CD4-positive, alpha-beta T cell treated with Interleukin-15 for 4 hours (primary cell): Measurements from ENCODE around the gene CDC42BPA.

ENCODE experiments used
- DNase-seq: peaks from one replicate; pipeline ENCODE4 v3.0.0-alpha.2; 2020; ENCODE audit warnings: low spot score

Gene CDC42BPA

DNA sequence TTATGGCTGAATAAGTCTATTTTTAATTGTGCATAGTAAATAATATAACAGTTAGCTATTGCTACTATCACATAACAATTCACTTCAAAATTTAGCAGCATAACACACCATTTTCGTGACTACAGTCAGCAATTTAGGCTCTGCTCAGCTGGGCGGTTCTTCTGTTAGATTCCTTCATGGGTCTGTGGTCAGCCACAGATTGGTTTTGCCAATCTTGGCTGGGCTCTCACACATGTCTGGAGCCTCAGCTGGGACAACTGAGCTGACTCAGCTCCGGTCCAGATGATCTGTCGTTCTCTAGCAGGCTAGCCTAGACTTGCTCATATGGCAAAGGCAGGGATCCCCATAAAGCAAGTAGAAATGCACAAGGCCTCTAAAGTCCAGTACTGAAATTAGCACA lies 15.1 kb upstream of the CDC42BPA start:
- DNase-seq = no peak

DNA sequence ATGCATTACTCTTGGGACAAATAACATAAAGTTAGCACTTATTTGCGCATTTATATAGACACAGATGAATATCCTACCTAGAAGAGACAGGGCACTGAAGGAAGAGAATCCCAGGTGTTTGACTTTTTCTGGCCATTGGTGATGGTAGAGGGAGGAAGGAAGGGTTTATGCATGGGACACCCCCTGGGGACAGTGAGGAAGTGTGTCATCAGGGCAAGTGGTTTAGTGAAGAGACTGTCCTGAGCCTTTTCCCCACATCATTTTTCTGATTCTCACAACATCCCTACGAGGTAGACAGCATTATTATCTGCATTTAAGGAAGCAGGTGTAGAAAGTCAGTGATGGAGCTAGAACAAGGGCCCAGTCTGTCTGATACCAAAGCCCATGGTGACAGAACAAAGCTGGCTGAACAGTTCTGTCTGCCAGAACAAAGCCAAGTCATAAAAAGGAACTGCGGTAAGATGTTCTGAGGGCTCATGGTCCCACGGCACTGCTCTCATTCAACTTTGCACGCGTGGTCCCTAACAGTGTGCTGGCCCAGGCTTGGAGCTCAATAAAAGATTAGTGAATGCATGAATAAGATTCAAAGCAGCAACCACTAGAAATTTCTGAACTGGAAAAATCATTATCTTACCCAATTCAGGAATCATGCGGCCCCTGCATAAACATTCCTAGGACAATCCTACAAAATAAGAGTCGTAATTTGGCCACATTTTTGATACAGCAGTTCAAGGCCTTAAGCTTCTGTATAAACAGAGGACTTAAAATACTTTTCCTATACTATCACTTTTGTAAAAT lies 12.2 kb upstream of the CDC42BPA start:
- DNase-seq = no peak

DNA sequence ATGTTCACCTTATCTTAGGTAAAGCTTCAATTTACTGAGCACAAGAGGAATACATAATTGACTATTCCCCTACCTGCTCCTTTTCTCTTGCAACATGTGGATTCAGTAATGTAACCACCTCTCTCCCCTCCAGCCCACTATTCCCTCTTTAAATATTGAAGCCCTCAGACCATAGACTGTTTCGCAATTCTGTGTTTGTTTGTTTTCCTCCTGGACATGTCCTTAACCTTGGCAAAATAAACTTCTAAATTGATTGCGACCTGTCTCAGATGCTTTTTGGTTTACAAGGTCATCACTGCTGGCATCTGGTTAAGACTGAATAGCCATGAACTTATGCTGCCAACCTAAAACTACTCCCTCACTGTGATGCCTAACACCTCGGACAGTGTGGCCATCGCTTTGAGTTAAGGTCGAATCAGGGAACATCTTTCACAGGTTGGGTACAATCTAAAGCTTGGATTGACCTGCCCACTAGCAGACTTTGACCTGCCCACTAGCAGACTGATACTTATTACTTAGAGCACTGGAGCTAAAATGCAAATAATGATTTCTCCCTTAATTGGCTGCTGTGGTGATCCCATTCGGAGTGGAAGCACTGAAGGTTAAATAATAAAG lies 10.2 kb upstream of the CDC42BPA start:
- DNase-seq = no peak

DNA sequence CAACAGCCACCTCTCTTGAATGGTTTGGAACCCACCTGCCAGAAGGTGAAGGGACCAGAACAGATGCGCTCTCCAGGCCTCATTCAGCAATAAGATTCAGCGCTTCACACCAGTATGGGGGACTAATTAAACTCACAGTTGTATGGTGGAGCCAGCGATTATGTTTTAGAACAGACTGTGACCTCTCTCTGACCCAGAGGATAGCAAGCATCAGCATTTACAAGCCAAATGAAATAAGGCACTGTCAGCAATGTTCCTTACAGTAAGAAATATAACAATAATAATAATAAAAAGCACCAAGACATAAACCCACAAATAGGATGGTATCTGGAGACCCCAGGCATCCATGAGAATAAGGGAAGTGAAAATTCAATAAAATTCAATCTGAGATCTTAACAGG lies 6.9 kb upstream of the CDC42BPA start:
- DNase-seq = no peak

DNA sequence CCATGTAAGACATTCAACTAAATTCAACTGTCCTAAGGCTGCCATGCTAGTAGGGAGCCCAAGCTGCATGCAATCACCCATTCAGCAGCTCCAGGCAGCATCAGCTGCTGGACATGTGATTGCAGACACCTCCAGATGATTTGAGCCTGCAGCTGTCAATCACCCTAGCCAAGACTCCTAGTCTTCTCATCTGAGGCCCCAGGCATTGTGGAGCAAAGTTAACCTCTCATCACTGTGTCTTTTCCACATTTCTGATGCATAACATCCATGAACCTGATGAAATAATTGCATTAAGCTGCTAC lies 5.6 kb upstream of the CDC42BPA start:
- no peak for DNase-seq

DNA sequence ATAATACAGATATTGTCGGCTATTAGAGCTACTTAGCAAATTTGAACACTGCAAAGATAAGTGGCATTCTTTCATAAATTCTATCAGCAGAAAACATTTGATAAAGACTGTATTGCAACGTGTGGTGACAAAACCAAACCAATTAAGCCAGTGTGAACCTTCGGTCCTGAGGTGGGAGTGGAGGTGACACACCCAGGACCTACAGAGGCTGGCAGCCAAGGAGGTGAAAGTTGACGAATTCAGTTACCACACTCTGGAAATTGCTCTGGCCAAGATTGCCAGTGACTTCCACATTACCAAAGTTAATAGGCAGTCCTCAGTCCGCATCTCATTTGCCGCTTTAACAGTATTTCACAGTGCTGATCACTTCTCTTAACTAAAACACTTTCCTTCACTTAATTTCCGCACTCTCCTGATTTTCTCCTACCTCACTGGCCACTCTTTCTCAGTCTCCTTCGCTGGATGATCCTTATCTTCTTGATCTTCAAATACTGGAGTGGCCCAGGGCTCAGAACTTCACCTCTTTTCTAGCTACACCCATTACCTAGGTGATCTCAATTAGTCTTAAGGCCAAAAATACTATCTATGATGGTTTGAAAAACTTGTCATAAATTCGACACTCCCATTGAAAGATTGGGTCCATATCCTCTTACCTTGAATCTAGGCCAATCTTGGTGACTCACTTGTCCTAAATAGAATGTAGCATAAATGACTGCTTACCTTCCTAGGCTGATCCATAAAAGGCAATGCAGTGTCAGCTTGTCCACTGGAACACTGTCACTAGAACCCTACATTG lies 5.1 kb upstream of the CDC42BPA start:
- no peak for DNase-seq

DNA sequence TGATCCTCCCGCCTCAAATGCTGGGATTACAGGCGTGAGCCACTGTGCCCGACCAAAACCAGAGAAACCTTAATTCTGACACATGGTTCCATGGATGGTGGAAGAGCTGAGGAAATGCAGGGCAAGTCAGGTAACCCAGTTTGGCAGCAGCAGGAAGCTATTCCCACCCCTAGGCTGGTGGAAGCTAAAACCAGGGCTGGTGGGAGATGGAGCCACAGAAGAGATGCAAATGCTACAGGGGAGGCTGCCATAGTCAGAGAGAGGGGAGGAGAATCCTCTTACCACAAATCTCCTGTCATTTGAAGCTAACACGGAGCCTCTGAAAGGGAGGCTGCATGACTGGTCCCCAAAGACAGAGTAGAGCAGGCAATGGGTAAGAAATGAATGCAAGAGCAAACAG lies 4.1 kb upstream of the CDC42BPA start:
- DNase-seq = no peak

DNA sequence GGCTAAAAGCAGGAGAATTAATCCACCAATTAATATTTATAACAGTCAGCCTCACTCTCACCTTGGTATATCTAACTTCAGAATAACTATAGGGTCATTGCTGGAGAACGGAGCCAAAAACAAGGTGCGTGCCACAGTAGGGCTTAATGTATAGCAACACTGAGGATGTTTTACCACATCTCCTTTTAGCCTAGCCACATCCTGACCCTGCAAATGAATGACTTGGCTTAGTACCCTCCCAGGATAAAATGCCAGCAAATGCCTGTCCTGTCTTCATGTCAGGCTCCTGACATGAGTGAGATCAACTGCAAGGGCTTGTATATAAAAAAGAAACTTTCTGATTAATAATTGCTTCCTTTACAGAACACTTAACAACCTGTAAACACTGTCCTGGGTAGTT lies 2.7 kb upstream of the CDC42BPA start:
- DNase-seq = no peak

DNA sequence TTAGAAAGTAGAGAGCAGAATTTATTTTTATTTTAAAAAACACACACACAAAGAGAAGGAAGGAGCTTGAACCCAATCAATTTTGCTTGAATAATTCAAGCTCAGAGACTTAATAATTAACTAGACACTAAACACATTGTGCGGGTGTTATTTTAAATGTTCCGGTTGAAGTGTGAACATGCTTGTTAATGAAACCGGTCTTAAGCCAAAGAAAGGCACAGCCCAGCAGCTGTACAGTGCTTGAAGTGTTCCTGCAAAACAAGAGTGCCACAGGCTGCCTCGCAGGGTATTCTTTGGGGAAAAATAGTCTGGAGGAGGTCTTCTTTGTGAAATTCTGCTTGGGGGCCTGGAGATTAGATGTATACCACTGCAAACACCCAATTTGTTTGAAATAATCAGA lies 2.2 kb upstream of the CDC42BPA start:
- DNase-seq = no peak

DNA sequence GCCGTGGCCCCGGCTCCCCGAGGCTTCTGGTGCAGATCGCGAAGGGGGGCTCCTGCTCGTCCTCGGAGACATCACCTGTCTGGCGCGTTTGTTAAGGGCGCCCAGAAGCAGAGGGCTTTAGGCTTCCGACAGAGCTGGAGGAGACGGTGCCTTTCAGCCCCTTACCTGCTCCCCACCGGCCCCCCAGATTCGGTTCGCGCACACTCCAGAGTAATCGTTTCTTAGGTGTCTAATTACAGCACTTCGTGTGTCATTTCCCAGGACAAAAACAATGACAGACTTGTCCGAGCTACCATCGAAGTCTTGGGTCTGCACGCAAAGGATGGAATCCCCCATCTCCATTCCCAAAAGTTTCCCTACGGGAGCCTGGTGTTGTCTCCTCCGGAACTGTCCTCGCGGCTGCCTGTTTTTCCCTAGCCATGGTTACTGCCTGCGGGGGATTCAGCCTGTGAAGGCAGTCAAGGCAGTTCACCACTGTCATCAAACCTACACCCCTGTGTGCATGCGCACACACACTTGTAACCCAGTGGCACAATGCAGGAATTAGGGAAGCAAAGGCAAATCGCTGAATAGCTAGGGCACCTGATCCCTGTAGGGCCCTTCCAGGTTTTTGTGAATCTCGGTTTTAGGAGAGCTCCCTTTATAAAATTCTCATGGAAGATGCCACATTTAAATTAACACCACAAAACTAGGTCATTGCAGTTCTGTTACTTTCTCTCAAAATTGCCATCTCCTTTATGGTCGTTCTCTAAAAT lies 738 bp upstream of the CDC42BPA start:
- no peak for DNase-seq

DNA sequence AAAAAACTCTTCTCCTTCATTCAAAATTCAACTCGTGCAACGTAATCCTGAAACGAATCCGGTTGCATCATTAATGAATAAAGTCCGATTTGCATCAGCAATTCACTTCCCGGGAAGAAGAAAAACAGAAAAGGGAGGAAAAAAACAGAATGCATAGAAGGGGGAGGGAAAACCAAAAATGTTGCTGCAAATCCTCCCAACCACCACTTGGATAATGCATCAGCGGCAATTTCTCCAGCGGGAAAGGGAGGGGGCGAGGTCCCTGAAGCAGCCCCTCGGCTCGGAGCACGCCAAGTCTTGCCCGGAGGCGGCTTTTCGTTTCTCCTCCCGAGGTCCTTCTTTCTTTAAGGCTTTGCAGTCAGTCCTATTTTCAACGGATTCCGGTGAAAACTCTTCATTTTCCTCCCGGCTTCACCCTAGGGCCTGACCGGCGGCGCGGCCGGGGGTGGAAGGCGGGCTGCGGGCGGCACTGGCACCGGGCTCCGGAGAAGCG lies 723 bp downstream of the CDC42BPA start:
- DNase-seq = no peak

DNA sequence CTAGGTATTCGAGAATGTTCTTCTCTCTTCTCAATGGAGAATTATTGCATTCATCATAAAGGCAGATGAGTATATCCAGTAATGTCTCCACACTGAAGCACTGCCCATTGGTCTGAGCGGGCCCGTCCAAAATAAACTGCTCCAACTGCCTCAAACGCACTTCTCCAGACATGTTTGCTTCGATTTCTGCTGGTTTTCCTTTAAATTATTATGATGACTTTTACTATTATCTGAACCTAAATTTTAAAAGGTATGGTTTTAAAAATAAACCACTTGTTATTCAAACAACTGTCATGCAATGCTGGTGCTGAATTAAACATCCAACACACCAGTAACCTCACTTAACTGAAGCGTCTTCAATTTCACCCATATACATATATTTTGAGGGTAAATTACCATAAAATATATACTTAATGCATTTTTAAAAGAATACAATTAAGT lies 1.3 kb downstream of the CDC42BPA start:
- no peak for DNase-seq

DNA sequence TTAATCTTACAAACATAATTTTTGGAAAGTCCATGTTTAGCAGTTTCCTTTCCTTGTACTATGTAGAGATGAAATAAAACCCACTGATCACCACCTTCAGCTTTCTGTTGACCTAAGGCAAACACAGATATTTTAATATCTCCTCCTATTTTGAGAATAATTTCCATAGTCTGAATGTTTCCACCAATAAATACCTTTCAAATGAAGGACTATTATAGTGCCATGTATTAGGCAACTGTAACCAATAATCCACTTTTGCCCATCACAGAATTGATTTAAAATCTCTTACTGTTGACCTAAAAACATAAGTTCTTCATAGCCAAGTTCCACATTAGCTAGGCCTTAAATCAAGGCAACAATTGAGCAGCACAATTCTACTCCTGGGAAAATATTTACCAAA lies 1.8 kb downstream of the CDC42BPA start:
- DNase-seq = no peak

DNA sequence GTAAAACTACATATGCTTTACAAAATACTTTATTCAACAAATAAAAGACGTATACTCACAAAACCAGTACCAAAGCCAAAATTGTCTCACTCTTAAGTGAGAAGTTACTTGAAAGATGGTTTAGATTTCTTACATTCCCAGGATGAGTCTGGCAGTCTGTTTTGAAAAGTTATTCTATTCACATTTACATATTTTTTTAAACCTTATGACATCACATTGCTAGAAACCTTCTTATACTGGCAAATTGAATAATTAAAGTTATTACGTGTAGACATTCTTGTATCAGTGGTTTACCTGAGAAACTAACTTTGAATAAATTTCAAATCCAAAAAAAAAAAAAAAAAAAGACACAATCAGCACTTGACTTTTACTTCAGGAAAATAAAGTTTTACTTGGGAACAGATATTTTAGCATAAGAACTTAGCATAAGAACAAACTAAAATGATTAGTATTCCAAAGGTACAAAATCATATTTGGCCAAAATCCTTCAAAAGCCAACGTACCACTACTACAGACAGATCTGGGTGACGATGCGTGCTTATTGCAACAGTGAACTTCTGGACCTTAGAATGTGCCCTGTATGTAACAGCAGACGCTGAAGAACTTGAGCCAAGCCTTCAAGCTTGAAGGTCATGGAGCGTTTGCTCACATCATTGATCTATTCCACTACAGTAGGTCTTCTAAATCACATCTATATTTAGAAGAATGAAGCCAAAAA lies 2.5 kb downstream of the CDC42BPA start:
- no peak for DNase-seq

DNA sequence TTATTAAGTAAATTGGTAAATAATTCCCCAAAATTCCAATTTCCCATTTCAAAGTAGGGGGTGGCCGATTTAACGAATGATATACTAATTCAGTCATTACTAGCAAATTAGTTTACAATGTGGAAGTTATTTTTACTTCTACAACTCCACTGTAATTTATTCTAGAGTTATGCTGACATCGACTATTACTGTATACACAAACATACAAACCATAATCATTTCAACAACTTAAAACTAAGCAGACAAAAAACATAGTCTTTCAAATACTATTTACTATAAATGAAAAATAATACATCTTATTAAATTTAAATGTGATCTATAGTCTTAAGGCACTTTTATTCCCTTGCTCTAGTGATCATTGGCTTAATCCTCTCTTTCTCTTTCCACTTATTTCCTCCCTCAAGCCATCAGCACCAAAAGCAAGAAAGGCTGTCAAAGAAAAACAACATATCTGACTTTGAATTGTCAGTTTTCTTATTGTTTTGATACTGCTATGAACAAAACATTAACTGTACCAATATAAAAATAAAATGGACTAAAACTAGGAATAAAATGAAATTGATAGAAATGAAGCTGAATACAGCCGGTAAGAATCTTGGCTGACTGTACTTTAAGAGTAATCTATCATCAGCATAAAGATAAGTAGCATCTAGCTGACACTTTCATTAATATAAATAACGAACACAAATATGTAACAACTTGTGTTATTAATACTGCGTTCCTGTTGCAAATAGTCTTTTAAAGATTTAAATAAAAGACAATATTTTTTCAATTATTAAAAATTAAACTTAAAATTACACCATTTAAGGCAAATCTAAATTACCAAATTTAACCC lies 4.1 kb downstream of the CDC42BPA start:
- no peak for DNase-seq

DNA sequence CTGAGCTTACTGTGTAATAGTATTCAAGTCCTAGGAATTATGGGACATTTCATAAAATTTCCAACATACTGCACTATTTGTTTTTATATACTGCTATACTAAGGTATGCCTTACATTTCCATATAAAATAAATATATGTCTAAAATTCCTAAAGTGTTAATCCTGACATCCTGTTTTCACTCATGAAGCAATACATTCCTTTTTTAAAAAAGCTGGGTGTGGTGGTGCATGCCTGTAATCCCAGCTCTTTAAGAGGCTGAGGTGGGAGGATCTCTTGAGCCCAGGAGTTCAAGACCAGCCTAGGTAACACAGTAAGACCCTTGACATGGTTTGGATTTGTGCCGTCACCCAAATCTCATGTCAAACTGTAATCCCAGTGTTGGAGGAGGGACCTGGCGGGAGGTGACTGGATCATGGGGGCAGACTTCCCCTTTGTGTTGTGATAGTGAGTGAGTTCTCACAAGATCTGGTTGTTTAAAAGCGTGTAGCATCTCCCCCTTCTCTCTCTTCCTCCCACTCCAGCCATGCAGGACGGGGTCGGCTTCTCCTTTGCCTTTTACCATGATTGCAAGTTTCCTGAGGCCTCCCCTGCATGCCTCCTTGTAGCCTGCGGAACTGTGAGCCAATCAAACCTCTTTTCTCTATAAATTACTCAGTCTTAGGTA lies 5.8 kb downstream of the CDC42BPA start:
- DNase-seq = no peak

DNA sequence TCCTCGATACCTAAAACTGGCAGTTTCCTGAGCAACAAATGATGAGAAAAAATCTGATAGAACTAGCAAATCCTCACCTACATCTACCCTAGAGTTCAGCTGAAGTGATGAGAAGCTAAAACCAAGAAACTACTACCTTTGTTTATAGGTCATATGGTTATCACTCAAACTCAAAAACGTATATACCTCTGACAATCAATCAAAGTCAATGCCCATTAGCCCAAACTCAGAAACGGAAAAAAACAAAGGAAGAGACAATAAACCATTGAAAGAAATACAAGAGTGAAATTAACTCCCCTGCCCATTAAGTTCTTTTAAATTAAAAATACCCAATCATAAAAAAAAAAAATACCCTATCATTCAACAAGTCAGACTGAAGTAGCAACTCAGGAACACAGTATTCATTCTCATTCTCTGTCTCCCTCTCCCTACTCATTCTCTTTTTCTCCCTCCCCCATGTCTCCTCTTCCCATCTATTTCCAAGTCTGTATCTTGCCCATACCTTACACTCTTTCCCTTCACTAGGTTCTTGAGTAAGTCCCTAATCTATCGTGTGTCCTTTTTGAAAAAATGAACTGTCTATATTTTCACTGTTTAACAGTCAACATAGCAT lies 6.8 kb downstream of the CDC42BPA start:
- no peak for DNase-seq

DNA sequence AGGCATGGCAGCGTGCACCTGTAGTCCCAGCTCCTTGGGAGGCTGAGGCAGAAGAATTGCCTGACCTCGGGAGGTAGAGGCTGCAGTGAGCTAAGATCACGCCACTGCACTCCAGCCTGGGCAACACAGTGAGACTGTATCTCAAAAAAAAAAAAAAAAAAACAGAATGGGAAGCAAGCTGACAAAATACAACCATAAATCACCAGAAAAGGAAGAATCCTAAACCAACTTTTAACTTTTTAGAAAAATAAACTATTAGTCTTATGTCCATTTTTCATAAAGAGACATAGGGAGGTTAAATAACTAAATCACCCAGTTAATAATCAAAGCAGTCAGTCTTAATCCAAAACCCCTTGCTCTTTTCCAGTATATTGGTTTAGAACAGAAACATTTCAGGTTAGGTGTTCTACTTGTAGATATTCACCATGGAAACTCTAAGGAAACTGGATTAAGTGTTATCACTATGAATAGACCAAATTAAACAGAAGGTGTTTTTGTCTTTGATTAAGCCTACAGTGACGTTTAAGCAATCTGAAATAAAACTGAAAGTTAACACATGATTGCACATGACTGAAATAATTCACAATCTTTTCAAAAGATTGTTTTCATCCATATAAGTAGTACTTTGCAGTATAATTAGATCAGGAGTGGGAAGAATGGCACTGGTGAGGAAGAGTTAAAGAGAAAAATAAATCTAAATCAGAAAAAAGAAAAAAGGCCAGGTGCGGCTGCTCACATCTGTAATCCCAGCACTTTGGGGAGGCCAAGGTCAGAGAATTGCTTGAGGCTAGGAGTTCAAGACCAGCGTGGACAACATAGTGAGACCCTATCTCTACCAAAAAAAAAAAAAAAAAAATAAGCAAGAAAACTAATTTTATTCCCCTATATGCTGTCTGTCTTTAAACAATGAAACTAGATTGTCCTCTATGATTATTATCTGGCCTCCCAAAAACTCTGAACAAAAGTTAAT lies 9.6 kb downstream of the CDC42BPA start:
- DNase-seq = no peak

DNA sequence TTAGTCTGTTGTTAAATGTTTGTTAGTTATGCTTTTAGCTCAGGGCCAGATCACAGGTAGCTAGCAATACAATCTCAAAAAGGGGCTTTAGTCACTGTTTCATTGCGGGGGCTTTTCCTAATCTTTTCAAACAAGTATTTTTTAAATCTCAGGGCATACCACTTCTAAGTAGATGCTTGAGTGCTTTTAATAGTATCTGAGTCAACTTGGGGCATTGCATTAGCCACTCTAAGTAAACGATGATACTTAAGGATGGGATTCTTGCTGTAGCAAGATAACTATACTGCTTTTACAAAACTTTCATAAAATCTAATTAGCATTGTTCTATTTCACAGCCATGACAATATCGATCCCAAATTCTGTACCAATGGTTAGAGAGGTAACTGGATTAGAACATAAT lies 11.6 kb downstream of the CDC42BPA start:
- no peak for DNase-seq
